Measurements from ENCODE around the gene IL31.

DNA sequence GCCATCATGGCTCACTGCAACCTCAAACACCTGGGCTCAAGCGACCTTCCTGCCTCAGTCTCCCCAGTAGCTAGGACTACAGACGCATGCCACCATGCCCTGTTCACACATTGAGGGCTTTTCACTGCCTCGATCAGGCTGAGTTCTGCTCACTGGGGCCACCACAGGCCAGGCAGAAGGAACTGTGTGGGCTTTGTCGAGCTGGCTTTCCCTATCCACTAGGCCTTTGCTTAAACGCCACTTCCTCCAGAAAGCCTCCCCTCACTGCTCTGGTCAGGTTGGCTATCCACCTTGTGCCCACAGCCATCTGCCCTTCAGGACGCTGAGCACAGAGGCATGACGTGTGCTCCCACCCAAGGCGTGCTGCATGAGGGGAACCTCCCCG, 50.3 kb downstream of the IL31 start:
- no peak for TF ChIP-seq GATA2 (IDR thresholded peaks at IDR 0.05; ENCODE audit: low read depth, low read length)
- TF ChIP-seq GATA3 (IDR thresholded peaks at IDR 0.05; ENCODE audit: low read depth, low read length): no peak
